ENCODE results near the gene HLA-DMA. TPM values are rescaled to one million over a fixed set of nuclear protein-coding genes. Genes with fewer than 3 reads are reported as not detected.
A peak's percentile ranks its signal among the peaks of the same experiment; 100 is the strongest.

The HLA-DMA gene
- total RNA-seq, 2 experiments from 2014 or later, result 16.2 TPM

- ChIA-PET CTCF (interaction anchor here (0.6 to 15.9 kb wide), 43 partner anchors 10 to 155 kb away, joined by 3 to 372 read pairs (median 6); partner anchors contain the start of genes BRD2, HLA-DMA, HLA-DPA1 and TAP2), POLR2A (interaction anchor here (0.9 to 15.8 kb wide), 6 partner anchors 9 to 42 kb away, joined by 3 to 392 read pairs (median 4); partner anchors contain the start of gene BRD2)
- Mint-ChIP-seq H3K4me1 (ENCODE audit: low read depth) (peaks cover 14% of the 10 kb centered on the region), H3K4me3 (no peak overlapping the region), H3K36me3 (ENCODE audit: low read depth) (no peaks in the 10 kb centered on the region), H3K27ac (no peak overlapping the region), H3K27me3 (no peaks in the 10 kb centered on the region), H3K9me3 (no peaks in the 10 kb centered on the region)
- peak; percentile 87 for DNase-seq
- peak; percentile 81 for TF ChIP-seq CTCF (IDR thresholded peaks at IDR 0.05)
- intact Hi-C loops (cut with micrococcal nuclease), result no loop called here
- peak; percentile 70 for ATAC-seq
These were observed 19.2 kb downstream of the HLA-DMA start for GRCh38 chr6:32933661-32934085.

GRCh38 chr6:32932132-32932868, 20.6 kb downstream of the HLA-DMA start:
- Mint-ChIP-seq H3K27me3 (no peaks in the 10 kb centered on the region), H3K9me3 (no peaks in the 10 kb centered on the region), H3K36me3 (ENCODE audit: low read depth) (no peaks in the 10 kb centered on the region), H3K27ac (no peak overlapping the region), H3K4me3 (no peak overlapping the region), H3K4me1 (ENCODE audit: low read depth) (peaks cover 6% of the 10 kb centered on the region)
- DNase-seq (no peak), ATAC-seq (no peak)
- POLR2A ChIA-PET, result interaction anchor here (1.5 to 15.8 kb wide), 3 partner anchors 10 to 43 kb away, joined by 3 to 392 read pairs (median 7); partner anchors contain the start of gene BRD2
- no peak for TF ChIP-seq CTCF (IDR thresholded peaks at IDR 0.05)
- intact Hi-C loops (cut with micrococcal nuclease), result no loop called here
- CTCF ChIA-PET, result interaction anchor here (0.7 to 15.9 kb wide), 20 partner anchors 11 to 141 kb away, joined by 3 to 372 read pairs (median 6); partner anchors contain the start of genes BRD2, HLA-DMA, HLA-DPA1 and TAP2

- H3K9me3 Mint-ChIP-seq, result no peaks in the 10 kb centered on the region
- intact Hi-C loops (cut with micrococcal nuclease), result loop anchor here (2.0 kb wide), 1 partner anchor 54 kb away; no protein-coding TSS in a partner anchor
- DNase-seq (no peak), ATAC-seq (no peak)
- no peaks in the 10 kb centered on the region for H3K36me3 Mint-ChIP-seq (ENCODE audit: low read depth)
- H3K4me3 Mint-ChIP-seq, result no peak overlapping the region
- ChIA-PET POLR2A (interaction anchor here (1.0 to 15.8 kb wide), 2 partner anchors 10 to 44 kb away, joined by 4 to 392 read pairs; partner anchors contain the start of gene BRD2), CTCF (interaction anchor here (1.2 to 15.9 kb wide), 8 partner anchors 10 to 69 kb away, joined by 4 to 372 read pairs (median 35); partner anchors contain the start of genes BRD2, HLA-DMA and HLA-DMB)
- peaks cover 6% of the 10 kb centered on the region for H3K4me1 Mint-ChIP-seq (ENCODE audit: low read depth)
- H3K27me3 Mint-ChIP-seq, result no peaks in the 10 kb centered on the region
- H3K27ac Mint-ChIP-seq, result no peak overlapping the region
- no peak for TF ChIP-seq CTCF (IDR thresholded peaks at IDR 0.05)
These were observed 21.7 kb downstream of the HLA-DMA start for GRCh38 chr6:32931211-32931610.

- TF ChIP-seq CTCF (IDR thresholded peaks at IDR 0.05), result no peak
- ChIA-PET POLR2A (interaction anchor here (1.7 to 2.7 kb wide), 2 partner anchors 48 to 50 kb away, joined by 4 to 6 read pairs; no protein-coding TSS in a partner anchor), CTCF (interaction anchor here (1.5 to 10.3 kb wide), 3 partner anchors 11 to 63 kb away, joined by 5 to 64 read pairs (median 14); partner anchors contain the start of gene HLA-DMA)
- DNase-seq (no peak), ATAC-seq (no peak)
- intact Hi-C loops (cut with micrococcal nuclease), result no loop called here
- no peaks in the 10 kb centered on the region for H3K4me1 Mint-ChIP-seq (ENCODE audit: low read depth)
- H3K9me3 Mint-ChIP-seq, result no peaks in the 10 kb centered on the region
- H3K27ac Mint-ChIP-seq, result no peak overlapping the region
- no peak overlapping the region for H3K4me3 Mint-ChIP-seq
- no peaks in the 10 kb centered on the region for H3K27me3 Mint-ChIP-seq
- H3K36me3 Mint-ChIP-seq (ENCODE audit: low read depth), result no peaks in the 10 kb centered on the region
These were observed 30.8 kb downstream of the HLA-DMA start for GRCh38 chr6:32922083-32922482.

All from activated CD8-positive, alpha-beta T cell treated with anti-CD3 and anti-CD28 coated beads for 36 hours (primary cell).